ENCODE measurements around the gene OR2M7.

Gene OR2M7

DNA sequence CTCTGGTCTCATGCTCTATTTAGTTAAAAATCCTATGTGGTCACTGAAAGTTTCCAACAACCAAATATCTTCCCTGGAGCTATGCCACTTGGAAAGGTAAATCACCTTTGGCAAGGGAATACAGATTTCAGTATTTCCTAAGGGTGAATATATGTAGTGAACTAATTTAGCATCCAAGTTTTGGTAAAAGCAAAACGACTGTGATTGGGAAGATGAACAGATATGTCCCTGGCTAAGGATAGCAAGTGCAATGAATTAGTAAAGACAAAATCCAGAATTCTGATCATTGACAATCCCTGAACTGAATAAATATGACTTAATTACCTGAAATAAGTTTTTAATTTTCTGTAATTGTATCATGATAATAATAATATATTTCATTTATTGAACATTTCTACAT lies 46.5 kb downstream of the OR2M7 start, which contains the start of gene OR2T33:
OR2T33 (minus strand) TSS at position 101 of the 400 bp plus-strand sequence. CDS start 4,162 bp downstream, outside the sequence.
- Histone ChIP-seq H3K36me3 (ENCODE audit: insufficient read depth, low read length) (no peaks in the 10 kb centered on the region), H3K4me3 (ENCODE audit: low read length) (no peak within 1 kb of the TSS), H3K4me1 (ENCODE audit: insufficient read depth, low read length) (no peaks in the 10 kb centered on the region), H2AFZ (ENCODE audit: low read depth, low read length) (no peak within 1 kb of the TSS), H3K27me3 (ENCODE audit: insufficient read depth, low read length) (no peaks in the 10 kb centered on the region), H3K9me3 (ENCODE audit: low read length) (no peaks in the 10 kb centered on the region)
